Glutamatergic neuron (in vitro differentiated cells): Measurements from ENCODE around the gene DHPS. TPM values are rescaled to one million over a fixed set of nuclear protein-coding genes. Genes with fewer than 3 reads are reported as not detected.

Source experiments
- DNase-seq: peaks from one replicate; pipeline ENCODE4 v3.0.0; 2022
- H3K27ac Mint-ChIP-seq: one replicate; pipeline ENCODE4 v1.8.0; 2020; ENCODE audit warnings: mild to moderate bottlenecking, mixed read lengths, inconsistent platforms; ENCODE audit not compliant: unreplicated experiment
- H3K27me3 Mint-ChIP-seq: one replicate; pipeline ENCODE4 v1.8.0; 2020; ENCODE audit warnings: mild to moderate bottlenecking, moderate library complexity, mixed read lengths, inconsistent platforms; ENCODE audit not compliant: unreplicated experiment
- H3K36me3 Mint-ChIP-seq: one replicate; pipeline ENCODE4 v1.8.0; 2020; ENCODE audit warnings: mild to moderate bottlenecking, mixed read lengths, inconsistent platforms; ENCODE audit not compliant: unreplicated experiment
- H3K4me1 Mint-ChIP-seq: one replicate; pipeline ENCODE4 v1.8.0; 2020; ENCODE audit warnings: mild to moderate bottlenecking, low read depth, mixed read lengths, inconsistent platforms; ENCODE audit not compliant: unreplicated experiment
- H3K4me3 Mint-ChIP-seq: one replicate; pipeline ENCODE4 v1.8.0; 2020; ENCODE audit warnings: mild to moderate bottlenecking, mixed read lengths, inconsistent platforms; ENCODE audit not compliant: unreplicated experiment
- H3K9me3 Mint-ChIP-seq: one replicate; pipeline ENCODE4 v1.8.0; 2020; ENCODE audit warnings: mild to moderate bottlenecking, moderate library complexity, mixed read lengths, inconsistent platforms; ENCODE audit not compliant: unreplicated experiment
- CTCF ChIP-seq: fragments of 200-600 bp; sonication (generic); IDR thresholded peaks from one replicate; pipeline ENCODE4 v1.5.0; 2021; ENCODE audit not compliant: partially characterized antibody, unreplicated experiment
- long read RNA-seq: library from polyadenylated mRNA; unstranded; transcript quantifications from one replicate; pipeline ENCODE4 v2.0.0, GENCODE V29; 2020; ENCODE audit not compliant: unreplicated experiment
- total RNA-seq: library from RNA; stranded (reverse); fragmentation: NEBNext Ultra II Directional; extraction: Animal tissue kit (Norgen Biotek cat#: 25700); gene quantifications from one replicate; pipeline ENCODE4 v1.2.1, GENCODE V29; 2021; ENCODE audit not compliant: unreplicated experiment

DHPS gene
- 116 TPM for total RNA-seq
- long read RNA-seq, transcript DHPS-207 (9 exons, 1,172 nt): minor isoform, 5 of 135 reads
- long read RNA-seq, transcript DHPS-201 (9 exons, 1,363 nt): major isoform, 105 of 135 reads
- long read RNA-seq, transcript DHPS-221 (8 exons, 1,176 nt): minor isoform, 5 of 135 reads
- long read RNA-seq, partial matches to known transcripts: 1 of 135 reads
- long read RNA-seq, other reads (novel, unspliced or antisense): 18 of 135 reads

DNA sequence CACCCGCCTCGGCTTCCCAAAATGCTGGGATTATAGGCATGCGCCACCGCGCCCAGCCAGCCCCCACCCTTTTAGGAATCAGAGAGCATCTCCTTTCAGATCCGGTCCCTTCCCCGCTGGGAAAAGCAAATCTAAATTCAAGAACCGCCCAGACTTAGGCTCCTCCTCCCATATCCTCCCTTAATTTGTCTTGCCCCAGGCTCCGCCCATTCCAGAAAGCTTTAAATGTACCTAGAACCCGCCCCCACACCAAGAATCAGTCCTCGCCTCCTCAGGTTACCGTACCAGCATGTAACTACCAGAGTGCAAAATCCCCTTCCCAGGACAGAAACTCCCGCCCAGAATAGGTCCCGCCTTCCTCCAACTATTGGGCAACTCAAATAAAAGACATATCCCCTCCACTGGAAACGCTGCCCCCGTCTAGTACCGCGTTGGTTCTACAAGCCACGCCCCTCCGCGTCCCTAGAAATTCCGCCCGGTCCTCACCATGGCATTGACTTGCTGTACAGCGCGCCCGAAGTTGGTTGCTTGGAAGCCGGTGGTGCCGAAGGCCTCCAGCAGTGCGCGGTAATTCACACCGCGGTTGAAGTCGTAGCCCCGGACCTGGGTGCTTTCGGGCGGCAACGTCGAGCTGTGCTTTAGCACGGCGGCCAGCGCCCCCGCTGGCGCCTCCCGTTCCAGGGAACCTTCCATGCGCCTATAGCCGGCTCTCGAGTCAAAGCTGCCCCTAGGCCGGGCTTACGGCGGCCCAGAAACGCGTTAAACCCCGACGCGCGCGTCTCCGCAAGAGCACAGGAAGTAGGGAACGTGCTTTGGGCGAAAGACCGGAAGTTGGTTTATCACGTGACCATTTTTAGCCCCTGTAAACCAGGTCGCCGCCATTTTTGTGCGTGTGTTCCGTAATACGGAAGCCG lies at the start of gene DHPS:
Gene DHPS (minus strand): TSS at position 807 of the 914 bp plus-strand sequence. CDS start 114 bp downstream, at position 693.
- no peaks in the 10 kb centered on the region for H3K4me1 Mint-ChIP-seq
- peaks cover 6% of the 10 kb centered on the region for H3K9me3 Mint-ChIP-seq

DNA sequence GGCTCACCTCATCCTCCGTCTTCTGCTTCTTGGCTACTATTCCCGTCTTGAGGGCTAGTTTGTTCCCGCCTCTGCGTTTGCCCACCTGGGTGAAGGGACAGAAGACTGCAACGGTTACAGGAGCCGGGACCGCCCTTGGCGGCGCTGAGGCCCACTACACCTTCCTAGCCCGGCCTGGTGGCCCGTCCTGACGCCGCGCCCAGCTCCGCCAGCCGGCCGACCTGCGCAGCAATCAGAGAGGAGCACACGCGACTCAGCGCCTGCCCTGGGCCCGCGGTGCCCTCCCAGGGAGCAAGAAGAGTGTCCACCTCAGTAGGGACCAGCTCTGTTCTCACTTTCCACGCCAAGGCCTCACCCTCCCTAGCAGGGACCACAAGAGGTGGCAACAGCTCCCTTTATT lies 49.7 kb upstream of the DHPS start:
- peaks cover 10% of the 10 kb centered on the region for H3K9me3 Mint-ChIP-seq
- no peak overlapping the region for H3K4me3 Mint-ChIP-seq
- no peak overlapping the region for H3K27ac Mint-ChIP-seq
- peaks cover 16% of the 10 kb centered on the region for H3K4me1 Mint-ChIP-seq
- no peak for DNase-seq
- no peak for TF ChIP-seq CTCF
- H3K27me3 Mint-ChIP-seq: peaks cover 8% of the 10 kb centered on the region
- H3K36me3 Mint-ChIP-seq: no peaks in the 10 kb centered on the region

More for the DNA sequence above, at the start of gene DHPS:
- Mint-ChIP-seq H3K27ac (peak within 1 kb of the TSS; percentile 64), H3K36me3 (peaks cover 3% of the 10 kb centered on the region), H3K4me3 (peak within 1 kb of the TSS; percentile 94), H3K27me3 (peaks cover 13% of the 10 kb centered on the region)
- TF ChIP-seq CTCF: no peak
- DNase-seq: peak; percentile 83

DNA sequence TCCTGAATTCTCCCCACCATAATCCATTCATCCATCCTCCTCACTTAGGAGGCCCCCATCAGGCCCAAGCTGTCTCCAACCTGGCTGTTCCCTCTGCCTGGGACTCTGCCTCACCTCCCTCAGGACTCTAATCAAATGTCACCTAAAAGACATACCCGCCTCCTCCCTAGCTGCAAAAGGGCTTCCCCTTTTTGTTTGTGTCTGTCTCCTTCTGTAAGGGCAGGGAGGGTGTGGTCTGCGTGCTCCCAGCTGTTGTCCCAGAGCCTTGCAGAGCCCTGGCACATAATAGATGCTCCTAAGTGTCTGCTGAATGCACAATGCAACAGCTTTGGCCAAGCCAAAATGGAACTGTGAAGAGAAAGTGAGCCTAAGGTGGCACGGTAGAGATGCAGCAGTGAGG lies 48.4 kb upstream of the DHPS start:
- no peak for DNase-seq
- Mint-ChIP-seq H3K27me3 (peaks cover 8% of the 10 kb centered on the region), H3K36me3 (no peaks in the 10 kb centered on the region), H3K4me3 (peak overlapping the region; percentile 69), H3K27ac (peak overlapping the region; percentile 93), H3K4me1 (peaks cover 16% of the 10 kb centered on the region), H3K9me3 (peaks cover 10% of the 10 kb centered on the region)
- TF ChIP-seq CTCF: no peak

GRCh38 chr19:12727745-12728433 lies 46.2 kb upstream of the DHPS start:
- TF ChIP-seq CTCF: no peak
- Mint-ChIP-seq H3K9me3 (peaks cover 11% of the 10 kb centered on the region), H3K27ac (no peak overlapping the region), H3K4me3 (no peak overlapping the region), H3K4me1 (peaks cover 14% of the 10 kb centered on the region), H3K27me3 (peaks cover 16% of the 10 kb centered on the region), H3K36me3 (no peaks in the 10 kb centered on the region)
- DNase-seq: no peak
